ENCODE measurements around the gene SERPINE3.

Gene SERPINE3

GRCh38 chr13:51363625-51364024, 24.1 kb downstream of the SERPINE3 start:
- DNase-seq, result no peak

- DNase-seq, result no peak
Measured at GRCh38 chr13:51364404-51365008, 25.0 kb downstream of the SERPINE3 start.

- no peak for DNase-seq
Measured at GRCh38 chr13:51370116-51370515, 30.6 kb downstream of the SERPINE3 start.

- no peak for DNase-seq
Measured at GRCh38 chr13:51370811-51371210, 31.3 kb downstream of the SERPINE3 start.

GRCh38 chr13:51371768-51372399, 32.4 kb downstream of the SERPINE3 start:
- no peak for DNase-seq

GRCh38 chr13:51373451-51373850, 34.0 kb downstream of the SERPINE3 start:
- no peak for DNase-seq

- DNase-seq, result no peak
Measured at GRCh38 chr13:51380269-51380668, 40.8 kb downstream of the SERPINE3 start.

GRCh38 chr13:51385114-51385513, 45.6 kb downstream of the SERPINE3 start:
- no peak for DNase-seq

GRCh38 chr13:51394724-51395123, 55.2 kb downstream of the SERPINE3 start:
- DNase-seq, result no peak

GRCh38 chr13:51396352-51396751, 56.9 kb downstream of the SERPINE3 start:
- no peak for DNase-seq

GRCh38 chr13:51397262-51397941, 57.9 kb downstream of the SERPINE3 start:
- DNase-seq, result no peak

GRCh38 chr13:51405176-51405575, 65.7 kb downstream of the SERPINE3 start:
- DNase-seq, result no peak

GRCh38 chr13:51412431-51412830, 72.9 kb downstream of the SERPINE3 start:
- DNase-seq, result no peak

All from right kidney (tissue), 1 donor.